ENCODE measurements around the gene PSORS1C1.

PSORS1C1 gene

DNA sequence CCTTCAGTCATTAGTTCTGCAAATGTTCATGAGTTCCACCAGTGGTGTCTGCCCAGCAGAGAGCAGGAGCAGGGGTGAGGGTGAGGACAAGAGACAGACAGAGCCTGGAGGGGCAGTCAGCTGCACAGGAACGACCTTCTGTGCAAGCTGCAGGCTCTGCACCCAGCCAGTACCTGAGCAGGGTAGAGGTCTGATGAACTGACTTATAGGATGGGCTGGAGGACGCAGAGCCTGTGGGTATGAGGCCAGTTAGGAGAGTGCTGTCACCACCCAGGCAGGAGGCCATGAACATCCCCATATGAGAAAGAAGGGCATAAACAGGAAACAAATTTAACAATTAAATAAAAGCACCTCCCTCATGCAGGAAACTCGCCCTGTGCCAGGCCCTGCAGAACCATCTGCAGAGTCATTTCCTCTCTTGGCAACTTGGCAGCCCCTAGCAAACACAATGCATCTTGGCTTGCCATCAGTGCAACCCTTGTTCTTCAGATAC lies 20.2 kb upstream of the PSORS1C1 start:
- DNase-seq (ENCODE audit: low read depth in 2 of 2), result peak in 1 of 2 donors; percentile 63
- no peak overlapping the region for H3K4me3 ChIP-seq (replicated peaks in 1 of 2; ENCODE audit: low read depth in 2 of 2, low read length in 2 of 2)
- TF ChIP-seq, protein P1, sequence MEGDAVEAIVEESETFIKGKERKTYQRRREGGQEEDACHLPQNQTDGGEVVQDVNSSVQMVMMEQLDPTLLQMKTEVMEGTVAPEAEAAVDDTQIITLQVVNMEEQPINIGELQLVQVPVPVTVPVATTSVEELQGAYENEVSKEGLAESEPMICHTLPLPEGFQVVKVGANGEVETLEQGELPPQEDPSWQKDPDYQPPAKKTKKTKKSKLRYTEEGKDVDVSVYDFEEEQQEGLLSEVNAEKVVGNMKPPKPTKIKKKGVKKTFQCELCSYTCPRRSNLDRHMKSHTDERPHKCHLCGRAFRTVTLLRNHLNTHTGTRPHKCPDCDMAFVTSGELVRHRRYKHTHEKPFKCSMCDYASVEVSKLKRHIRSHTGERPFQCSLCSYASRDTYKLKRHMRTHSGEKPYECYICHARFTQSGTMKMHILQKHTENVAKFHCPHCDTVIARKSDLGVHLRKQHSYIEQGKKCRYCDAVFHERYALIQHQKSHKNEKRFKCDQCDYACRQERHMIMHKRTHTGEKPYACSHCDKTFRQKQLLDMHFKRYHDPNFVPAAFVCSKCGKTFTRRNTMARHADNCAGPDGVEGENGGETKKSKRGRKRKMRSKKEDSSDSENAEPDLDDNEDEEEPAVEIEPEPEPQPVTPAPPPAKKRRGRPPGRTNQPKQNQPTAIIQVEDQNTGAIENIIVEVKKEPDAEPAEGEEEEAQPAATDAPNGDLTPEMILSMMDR (IDR thresholded peaks at IDR 0.05; ENCODE audit: low read depth, low read length), result no peak

DNA sequence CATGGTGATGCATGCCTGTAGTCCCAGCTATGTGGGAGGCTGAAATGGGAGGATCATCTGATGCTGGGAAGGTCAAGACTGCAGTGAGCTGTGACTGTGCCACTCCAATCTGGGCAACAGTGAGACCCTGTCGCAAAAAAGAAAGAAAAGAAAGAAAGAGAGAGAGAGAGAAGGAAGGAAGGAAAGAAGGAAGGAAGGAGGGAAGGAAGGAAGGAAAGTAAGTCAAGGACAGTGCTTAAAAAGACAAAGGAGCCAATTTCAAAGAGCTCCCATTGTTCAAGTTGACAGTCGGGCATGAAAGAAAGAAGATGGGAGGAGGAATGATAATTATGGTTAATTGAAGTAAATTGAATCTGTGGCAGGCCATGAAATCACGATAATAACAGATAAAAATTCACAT lies 18.4 kb upstream of the PSORS1C1 start:
- TF ChIP-seq, protein P1 (IDR thresholded peaks at IDR 0.05; ENCODE audit: low read depth, low read length), result no peak
- H3K4me3 ChIP-seq (replicated peaks in 1 of 2; ENCODE audit: low read depth in 2 of 2, low read length in 2 of 2), result no peak overlapping the region
- no peak for DNase-seq (ENCODE audit: low read depth in 2 of 2)

DNA sequence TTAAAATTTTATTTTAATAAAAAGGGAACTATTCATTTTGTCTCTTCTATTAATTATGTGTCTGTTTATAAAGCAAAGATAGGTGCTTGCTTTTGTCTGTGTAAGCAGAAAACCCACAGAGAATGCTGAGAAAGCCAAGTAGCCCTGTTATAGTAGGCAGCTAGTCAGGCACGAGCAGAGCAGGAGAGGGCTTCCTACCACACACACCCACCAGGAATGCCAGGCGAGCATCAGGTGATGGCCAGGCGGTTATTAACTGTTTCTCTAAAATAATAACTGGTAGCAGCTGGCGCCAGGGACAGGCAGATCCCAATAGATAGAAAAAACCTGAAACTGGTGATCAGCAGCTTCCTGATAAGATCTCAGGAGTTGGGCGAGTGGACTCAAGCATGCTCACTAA lies 17.9 kb upstream of the PSORS1C1 start:
- H3K4me3 ChIP-seq (replicated peaks in 1 of 2; ENCODE audit: low read depth in 2 of 2, low read length in 2 of 2), result no peak overlapping the region
- no peak for DNase-seq (ENCODE audit: low read depth in 2 of 2)
- TF ChIP-seq, protein P1 (IDR thresholded peaks at IDR 0.05; ENCODE audit: low read depth, low read length), result no peak

DNA sequence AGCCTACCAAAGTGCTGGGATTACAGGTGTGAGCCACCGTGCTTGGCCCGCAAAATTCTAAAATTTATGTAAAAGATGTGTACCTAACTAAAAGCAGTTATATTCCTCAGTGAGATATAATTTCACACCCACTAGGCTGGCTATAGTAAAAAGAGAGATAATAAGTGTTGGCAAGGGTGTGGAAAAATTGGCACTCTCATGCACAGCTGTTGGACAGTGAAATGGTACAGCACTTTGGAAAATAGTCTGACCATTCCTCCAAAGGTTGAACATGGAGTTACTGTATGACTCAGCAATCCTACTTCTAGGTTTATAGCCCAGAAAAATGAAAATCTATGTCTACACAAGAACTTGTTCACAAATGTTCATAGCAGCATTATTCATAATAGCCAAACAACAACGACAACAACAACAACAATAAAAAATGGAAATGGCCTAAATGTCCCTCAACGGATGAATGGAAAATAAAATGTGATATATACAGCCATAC lies 16.1 kb upstream of the PSORS1C1 start:
- TF ChIP-seq, protein P1 (IDR thresholded peaks at IDR 0.05; ENCODE audit: low read depth, low read length), result no peak
- no peak for DNase-seq (ENCODE audit: low read depth in 2 of 2)
- no peak overlapping the region for H3K4me3 ChIP-seq (replicated peaks in 1 of 2; ENCODE audit: low read depth in 2 of 2, low read length in 2 of 2)

DNA sequence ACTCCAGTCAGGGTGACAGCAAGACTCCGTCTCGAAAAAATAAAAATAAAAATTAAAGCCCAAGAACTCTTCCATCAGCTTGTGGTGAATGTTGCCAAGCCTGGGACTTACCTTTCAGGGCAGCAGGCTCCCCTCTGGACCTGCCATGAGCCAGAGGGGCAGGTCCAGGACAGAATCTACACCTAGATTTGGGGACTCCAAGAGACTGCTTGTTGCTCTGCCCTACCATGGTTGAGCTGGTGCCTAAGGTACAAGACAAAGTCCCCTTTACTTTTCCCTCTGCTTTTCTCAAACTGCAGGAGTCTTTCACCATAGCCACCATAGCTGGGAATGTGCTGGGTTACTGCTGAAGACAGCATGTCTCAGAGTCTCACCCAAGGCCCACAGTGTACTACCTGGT lies 11.5 kb upstream of the PSORS1C1 start:
- DNase-seq (ENCODE audit: low read depth in 2 of 2), result no peak
- TF ChIP-seq, protein P1 (IDR thresholded peaks at IDR 0.05; ENCODE audit: low read depth, low read length), result no peak
- H3K4me3 ChIP-seq (replicated peaks in 1 of 2; ENCODE audit: low read depth in 2 of 2, low read length in 2 of 2), result no peak overlapping the region

DNA sequence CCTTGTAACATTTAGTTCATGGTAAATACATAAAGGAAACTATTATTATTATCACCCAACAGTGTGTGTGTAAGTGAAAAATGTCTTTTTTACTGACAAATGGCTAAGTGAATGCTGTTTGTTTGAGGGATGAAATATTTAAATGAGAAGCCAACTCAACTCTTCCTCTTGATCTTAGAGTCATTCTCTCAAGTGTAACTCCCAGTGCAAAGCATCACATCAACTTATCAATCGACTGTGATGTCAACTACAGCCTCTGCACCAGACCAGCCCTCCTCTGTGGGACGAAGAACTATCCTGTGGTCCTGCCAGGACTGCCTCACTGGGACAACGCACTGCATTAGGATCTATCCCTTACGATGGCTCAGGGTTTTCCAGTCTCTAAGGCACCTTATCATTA lies 7.5 kb upstream of the PSORS1C1 start:
- no peak for DNase-seq (ENCODE audit: low read depth in 2 of 2)
- H3K4me3 ChIP-seq (replicated peaks in 1 of 2; ENCODE audit: low read depth in 2 of 2, low read length in 2 of 2), result no peak overlapping the region
- TF ChIP-seq, protein P1 (IDR thresholded peaks at IDR 0.05; ENCODE audit: low read depth, low read length), result no peak

Data from cardiac fibroblast (primary cell).